T-helper 1 cell (primary cell): ENCODE measurements around the gene SH3GL1.

ENCODE experiments used
- DNase-seq, 5 donors: peaks; one replicate each; pipeline ENCODE4 v3.0.0-alpha.2; 2012 to 2020

The SH3GL1 gene

GRCh38 chr19:4313847-4314490, 86.4 kb downstream of the SH3GL1 start:
- DNase-seq, result no peak
